GM19372 (cell line): ENCODE results near the gene SRRM3.
"Not testable (repeated sequence)": the region's sequence is repeated elsewhere in the genome, so short reads cannot be mapped to it uniquely, and the experiment has no call there.

Source experiments
- ATAC-seq: cut with Tn5 transposase; IDR thresholded peaks from one replicate; pipeline ENCODE4 v1.9.1; 2021; ENCODE audit warnings: mild to moderate bottlenecking, low read depth, moderate library complexity; ENCODE audit not compliant: unreplicated experiment

The SRRM3 gene

GRCh38 chr7:76185187-76185896, 16.4 kb upstream of the SRRM3 start:
- no peak for ATAC-seq

- no peak for ATAC-seq
Measured at GRCh38 chr7:76187272-76187671, 14.4 kb upstream of the SRRM3 start.

DNA sequence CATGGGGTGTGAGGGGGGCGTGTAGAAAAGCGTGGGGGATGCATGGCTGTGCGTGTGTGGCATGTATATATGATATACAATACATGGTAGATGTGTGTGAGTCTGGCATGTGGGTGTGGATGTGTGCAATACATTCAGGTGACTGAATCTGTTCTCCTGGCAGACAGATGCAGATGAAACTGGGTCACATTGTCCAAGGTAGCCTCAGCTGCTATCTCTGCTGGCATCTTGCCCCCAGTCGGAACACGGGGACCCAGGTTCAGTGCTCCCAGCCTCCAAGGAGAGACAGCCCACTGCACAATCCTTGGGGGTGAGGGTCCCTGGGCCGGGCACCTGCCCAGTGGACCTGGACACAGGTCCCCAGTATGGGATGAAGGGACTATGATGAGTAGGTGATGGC, 12.4 kb upstream of the SRRM3 start:
- no peak for ATAC-seq

DNA sequence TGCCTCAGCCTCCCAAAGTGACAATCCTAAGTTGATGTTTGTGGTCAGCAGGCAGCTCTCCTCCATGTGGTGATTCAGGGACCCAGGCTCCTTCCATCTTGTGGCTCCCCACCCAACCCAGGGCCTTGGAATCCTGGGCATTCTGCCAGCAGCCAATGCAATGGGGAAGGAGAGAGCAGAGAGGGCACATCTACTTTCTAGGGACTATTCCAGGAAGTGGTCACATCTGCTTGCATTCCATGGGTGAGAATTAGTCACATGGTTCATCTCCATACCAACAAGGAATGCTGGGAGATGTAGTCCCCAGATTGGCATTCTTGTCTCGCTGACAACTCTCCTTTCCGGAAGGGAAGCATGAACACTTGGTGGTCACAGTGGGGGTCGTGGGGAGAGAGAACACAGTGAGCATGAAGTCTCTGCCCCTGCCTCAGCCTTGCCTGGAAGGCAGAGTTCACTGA, 9.9 kb upstream of the SRRM3 start:
- ATAC-seq = no peak

DNA sequence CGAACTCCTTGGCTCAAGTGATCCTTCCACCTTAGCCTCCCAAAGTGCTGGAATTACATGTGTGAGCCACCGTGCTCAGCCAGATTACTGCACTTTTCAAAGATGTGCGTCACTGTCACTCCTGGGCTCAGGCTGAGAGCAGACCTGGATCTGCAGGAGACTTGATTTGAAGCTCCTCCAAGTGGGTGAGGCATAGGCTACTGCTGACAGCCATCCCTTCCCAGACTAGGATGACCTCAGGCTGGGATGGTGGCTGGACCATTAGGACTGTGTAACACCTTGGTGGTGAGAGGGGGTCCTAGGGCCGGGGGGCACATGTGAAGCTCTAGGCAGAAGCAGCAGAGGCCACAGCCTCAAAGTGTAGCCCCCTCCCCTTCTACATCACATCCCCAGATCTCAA, 8.2 kb upstream of the SRRM3 start:
- no peak for ATAC-seq

- no peak for ATAC-seq
Measured at GRCh38 chr7:76193883-76194282, 7.8 kb upstream of the SRRM3 start.

GRCh38 chr7:76196786-76197185, 4.9 kb upstream of the SRRM3 start:
- no peak for ATAC-seq

DNA sequence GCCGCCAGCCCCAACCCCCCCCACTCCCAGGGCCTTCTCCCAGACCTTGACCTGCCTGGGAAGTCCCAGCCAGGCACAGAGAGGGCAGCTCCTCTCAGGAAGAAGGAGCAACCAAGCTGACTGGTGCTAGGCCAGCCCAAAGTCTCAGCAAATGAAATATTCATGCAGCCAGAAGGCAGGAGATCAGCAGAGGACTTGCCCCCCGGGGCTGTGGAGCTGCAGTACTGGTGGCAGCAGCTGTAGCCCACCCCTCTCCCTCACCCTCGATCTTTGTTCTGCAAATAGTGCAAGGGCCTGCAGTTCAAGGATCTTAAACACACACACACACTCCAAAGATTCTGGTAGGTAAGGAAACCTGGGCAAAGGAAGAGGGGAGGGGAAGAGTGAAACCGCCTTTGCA, 3.5 kb upstream of the SRRM3 start:
- no peak for ATAC-seq

- ATAC-seq = no peak
Measured at GRCh38 chr7:76202666-76203030, 952 bp downstream of the SRRM3 start.

DNA sequence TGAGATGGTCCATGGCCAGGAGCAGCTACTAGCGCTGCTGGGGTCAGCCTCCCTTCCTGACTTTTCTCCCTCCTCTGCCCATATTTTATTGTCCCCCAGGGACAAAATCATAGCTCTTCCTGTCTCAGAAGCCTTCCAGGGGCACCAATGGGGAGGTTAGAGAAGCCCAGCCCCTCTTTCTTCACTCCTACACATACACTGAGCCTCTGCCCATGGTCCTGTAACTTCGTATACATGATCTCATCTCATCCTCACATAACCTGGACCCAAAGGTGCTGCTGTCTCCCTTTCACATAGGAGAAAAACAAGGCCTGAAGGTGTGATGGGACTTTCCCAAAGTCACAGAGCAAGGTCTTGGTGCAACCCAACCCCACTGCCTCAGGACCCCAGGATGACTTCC, 2.5 kb downstream of the SRRM3 start:
- no peak for ATAC-seq

DNA sequence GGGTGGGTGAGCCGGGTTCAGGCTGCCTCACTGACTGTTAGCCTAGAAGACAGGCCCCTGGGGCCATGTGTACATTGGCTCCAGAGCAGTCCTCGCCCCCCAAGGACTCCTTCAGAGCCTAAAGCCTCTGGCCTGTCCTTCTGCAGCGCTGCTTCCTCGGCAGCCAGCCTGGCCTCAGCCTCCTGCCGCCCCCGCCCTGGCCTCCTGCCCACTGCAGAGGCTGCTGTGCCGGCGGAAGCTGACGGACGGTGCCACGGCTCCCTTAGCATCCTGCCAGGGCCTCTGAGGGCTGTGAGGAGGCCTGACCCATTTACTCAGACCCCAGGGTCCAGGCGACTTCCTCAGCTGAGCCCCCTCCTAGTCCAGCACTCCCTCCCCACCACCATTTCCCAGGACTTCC, 4.9 kb downstream of the SRRM3 start:
- no peak for ATAC-seq

DNA sequence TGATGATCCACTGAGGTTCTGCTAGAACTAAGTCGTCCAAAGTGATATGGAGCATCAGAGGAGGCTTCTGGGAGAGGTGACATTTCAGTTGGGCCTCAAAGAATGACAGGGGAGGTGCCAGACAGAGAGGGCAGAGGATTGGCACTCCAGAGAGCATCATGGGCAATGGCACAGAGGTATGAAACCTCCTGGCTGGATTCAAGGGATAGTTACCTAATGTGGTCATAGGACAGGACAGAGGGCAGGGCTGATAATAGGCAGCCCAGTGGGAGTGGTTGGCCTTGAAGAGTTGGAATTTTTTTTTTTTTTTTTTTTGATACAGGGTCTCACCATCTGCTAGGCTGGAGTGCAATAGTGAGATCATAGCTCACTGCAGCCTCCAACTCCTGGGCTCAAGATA, 7.6 kb downstream of the SRRM3 start:
- no peak for ATAC-seq

DNA sequence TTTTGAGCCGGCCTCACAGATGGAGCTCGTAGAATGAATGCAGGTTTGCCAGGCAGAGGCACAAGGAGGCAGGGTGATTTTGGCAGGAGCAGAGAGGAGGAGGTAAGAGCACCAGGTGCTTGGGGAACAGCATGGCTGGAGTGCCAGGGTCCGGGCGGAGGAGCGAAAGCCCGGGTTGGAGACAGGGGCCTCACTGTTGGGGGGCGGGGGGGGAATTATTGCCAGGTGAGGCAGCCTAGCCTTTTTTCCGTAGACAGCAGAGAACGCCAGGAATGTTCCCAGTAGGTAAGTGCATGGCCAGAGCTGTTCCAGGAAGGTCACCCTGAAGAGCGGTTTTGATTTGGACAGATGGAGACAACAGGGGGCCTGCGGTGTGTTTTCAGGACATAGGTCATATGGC, 9.5 kb downstream of the SRRM3 start:
- no peak for ATAC-seq

- not testable (repeated sequence) for ATAC-seq
Measured at GRCh38 chr7:76215349-76215748, 13.7 kb downstream of the SRRM3 start.

- ATAC-seq = no peak
Measured at GRCh38 chr7:76216381-76217082, 14.8 kb downstream of the SRRM3 start.

- no peak for ATAC-seq
Measured at GRCh38 chr7:76217942-76218566, 16.4 kb downstream of the SRRM3 start.

DNA sequence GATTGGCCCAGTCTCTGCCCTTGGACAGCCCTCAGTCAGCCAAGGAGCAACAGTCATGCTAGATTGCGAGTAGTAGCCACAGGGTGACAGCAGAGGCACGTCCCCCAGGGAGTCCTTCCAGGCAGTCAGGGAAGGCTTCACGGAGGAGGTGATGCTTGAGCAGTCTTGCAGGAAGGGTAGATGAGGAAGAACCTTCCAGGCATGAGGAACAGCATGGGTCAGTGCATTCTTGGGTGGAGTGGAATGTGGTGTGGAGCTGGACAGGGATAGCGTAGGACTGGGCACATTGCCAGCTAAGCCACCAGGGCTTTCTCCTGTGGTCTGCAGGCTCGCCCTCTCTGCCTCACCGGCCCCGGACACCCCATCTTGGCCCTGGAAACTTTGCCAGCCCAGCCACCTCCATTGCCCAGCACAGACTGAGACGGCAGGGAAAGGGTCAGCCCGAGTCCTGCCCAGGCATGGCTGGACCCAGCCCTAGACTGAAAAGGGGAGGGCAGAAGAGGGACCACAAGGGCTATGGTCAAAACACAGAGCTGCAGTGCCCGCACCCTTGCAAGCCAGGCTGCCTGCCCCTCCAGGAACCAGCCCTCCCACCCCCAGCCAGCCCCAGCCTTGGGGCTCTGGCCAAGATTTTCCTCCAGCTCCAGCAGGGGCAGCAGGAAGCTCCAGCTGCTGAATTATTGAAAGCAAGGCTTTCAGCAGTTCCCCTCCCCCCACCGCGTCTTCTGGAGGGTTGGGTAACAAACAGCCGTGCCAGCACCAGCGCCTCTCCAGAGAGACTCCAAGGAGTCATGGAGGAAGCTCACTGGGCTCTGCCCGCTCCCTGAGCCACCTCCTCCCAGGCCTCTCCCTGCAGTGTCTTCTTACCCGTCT, 18.7 kb downstream of the SRRM3 start:
- no peak for ATAC-seq

- ATAC-seq = no peak
Measured at GRCh38 chr7:76222333-76222732, 20.6 kb downstream of the SRRM3 start.

GRCh38 chr7:76222839-76223238, 21.1 kb downstream of the SRRM3 start:
- no peak for ATAC-seq

GRCh38 chr7:76223286-76223972, 21.7 kb downstream of the SRRM3 start:
- ATAC-seq = no peak
